Measurements from ENCODE around the gene TOMM34.

Gene TOMM34

DNA sequence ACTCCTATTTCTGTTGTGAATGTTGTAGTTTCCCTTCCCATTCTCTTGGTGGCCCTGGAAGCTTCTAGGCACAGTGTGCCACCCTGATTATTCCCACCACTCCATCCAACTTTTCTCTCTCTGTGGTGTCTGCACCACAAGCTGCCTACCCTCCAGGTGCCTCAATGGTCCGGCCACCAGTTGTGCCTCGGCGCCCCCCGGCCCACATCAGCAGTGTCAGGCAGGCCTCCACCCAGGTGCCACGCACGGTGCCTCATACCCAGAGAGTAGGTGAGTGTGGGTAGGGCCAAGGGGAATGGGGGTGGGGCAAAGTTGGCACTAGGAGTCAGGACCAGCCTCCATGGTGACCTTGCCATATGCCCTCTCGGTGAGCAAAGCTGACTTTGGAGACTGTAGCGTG lies 27.3 kb downstream of the TOMM34 start:
- DNase-seq, result no peak

DNA sequence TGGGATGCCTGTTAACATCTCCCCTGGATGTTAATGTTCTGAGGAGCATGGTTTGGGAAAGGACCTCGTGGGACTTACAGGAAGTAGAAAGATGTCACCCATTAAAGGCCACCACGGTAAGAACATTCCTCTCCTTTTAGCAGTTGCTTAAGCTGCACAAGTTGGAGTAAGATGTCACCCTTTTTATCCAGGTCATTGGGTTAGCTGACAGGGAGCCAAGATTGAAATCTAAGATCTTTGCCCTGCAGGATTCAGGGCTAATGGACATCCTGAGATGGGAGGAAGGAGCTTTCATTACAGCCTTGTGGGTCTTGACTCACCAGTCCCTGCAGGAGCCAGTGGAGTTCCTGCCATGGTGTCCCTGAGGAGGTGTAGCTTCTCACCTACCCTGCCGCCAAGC lies 28.3 kb downstream of the TOMM34 start:
- no peak for DNase-seq

DNA sequence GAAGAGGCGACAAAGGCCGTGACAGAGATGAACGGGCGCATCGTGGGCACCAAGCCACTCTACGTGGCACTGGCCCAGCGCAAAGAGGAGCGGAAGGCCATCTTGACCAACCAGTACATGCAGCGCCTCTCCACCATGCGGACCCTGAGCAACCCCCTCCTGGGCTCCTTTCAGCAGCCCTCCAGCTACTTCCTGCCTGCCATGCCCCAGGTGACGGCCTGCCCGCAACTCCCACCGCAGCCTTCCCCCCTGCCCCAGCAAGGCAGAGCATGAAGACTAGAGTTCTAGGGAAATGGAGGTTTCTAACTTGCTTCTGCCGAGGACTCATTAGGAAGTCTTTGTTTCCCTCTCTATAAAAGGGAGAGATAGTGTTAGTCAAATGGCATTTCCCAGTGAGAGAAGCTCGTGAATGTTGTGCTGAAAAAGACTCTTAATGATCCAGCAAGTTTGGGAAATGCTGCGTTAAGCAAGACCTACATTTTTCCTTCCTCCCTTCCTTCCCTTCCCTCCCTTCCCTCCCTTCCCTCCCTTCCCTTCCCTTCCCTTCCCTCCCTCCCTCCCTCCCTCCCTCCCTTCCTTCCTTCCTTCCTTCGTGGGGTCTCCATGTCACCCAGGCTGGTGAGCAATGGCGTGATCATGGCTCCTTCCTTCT lies 29.6 kb downstream of the TOMM34 start:
- DNase-seq, result no peak

GRCh38 chr20:44928595-44928994 lies 31.6 kb downstream of the TOMM34 start:
- DNase-seq, result no peak

GRCh38 chr20:44924541-44924940 lies 35.7 kb downstream of the TOMM34 start:
- DNase-seq, result no peak

DNA sequence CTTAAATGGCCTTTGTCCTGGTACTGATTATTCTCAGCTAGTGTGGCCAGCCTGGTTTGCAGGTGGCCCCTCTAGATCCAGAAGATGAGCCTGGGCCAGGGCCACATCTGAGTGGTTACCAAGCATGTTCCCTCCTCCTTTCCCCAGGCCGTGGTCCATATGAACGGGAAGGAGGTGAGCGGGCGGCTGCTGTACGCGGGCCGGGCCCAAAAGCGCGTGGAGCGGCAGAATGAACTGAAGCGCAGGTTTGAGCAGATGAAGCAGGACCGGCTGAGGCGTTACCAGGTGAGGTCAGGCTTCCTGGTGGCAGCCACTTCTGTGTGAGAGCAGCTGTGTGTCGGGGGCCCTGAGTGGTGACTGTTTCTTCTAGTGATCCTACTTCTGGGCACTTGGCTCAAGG lies 38.8 kb downstream of the TOMM34 start:
- no peak for DNase-seq

GRCh38 chr20:44918761-44919160 lies 41.4 kb downstream of the TOMM34 start:
- no peak for DNase-seq

GRCh38 chr20:44918342-44918741 lies 41.9 kb downstream of the TOMM34 start:
- no peak for DNase-seq

DNA sequence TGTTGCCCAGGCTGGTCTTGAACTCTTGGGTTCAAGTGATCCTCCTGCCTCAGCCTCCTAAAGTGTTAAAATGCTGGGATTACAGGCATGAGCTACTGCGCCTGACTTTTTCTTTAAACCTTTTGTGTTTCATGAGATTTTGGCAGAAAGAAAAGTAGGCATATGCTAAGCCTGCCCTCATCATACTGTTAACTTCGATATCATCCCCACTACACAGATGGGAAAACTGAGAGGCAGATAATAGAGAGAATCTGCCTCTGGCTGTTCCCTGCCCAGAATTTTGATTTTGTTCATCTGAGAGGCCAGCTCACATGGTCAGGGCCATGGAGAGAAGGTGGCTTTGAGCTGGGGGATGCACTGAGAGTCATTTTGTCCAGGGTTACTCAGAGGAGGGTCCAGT lies 42.8 kb downstream of the TOMM34 start:
- DNase-seq, result no peak

DNA sequence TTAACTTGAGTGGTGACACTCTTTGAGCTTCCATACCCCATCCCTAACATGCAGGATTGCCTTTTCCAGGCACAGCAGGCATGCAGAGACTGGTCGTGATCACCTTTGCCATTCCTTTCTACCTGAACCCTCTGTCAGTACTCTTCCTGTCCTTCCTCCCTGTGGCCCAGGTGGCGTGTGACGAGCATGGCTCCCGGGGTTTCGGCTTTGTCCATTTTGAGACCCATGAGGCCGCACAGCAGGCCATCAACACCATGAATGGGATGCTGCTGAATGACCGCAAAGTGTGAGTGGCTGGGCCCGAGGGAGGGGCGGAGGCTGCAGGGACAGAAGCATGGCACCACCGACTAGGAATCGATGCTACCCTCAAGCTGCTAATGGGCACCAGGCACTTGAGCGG lies 43.6 kb downstream of the TOMM34 start:
- DNase-seq, result no peak

GRCh38 chr20:44914924-44915323 lies 45.3 kb downstream of the TOMM34 start:
- no peak for DNase-seq

DNA sequence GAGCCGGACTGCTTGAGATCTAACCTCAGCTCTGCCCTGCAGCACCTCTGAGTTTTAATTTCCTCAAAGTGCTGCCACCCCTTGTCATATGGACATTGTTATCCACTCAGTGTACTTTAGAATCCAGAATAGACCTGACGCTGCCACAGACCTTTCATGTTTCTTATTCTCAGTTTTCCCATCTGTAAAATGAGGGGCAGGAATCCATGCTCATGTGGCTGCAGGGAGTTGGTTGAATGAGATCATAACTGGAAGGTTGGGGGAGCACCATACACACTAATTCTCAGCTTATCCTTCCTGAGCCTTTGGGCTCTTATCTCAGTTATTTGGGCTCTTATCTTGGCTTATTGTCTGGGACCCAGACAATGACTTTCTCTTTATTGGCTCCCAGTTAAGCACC lies 48.0 kb downstream of the TOMM34 start:
- DNase-seq, result no peak

DNA sequence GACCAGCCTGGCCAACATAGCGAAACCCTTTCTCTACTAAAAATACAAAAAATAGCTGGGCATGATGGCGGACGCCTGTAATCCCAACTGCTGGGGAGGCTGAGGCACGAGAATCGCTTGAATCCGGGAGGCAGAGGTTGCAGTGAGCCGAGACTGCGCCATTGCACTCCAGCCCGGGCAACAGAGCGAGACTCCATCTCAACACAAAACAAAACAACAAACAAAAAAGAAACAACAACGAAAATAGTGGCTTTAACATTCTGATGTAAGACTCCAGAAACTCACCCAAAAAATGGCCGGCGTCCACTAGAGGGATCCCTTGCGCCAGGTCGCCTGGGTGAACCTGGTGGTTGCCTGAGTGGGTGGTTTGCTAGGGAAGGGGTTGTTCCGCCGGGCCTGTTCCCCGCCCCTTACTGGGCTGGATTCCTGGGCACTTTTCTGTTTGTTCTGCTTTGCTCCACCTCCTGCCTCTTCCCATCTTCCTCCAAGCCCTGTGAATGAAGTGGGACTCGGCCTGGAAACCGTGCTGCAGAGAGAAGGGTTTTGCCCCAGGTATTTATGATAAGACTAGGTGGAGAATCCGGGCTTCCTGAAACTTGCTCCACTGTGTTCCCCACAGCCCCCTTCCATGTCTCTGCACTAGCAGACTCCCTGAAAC lies 48.8 kb downstream of the TOMM34 start:
- DNase-seq, result peak in 3 of 51 donors; percentile 4 to 19 (median 4)

DNA sequence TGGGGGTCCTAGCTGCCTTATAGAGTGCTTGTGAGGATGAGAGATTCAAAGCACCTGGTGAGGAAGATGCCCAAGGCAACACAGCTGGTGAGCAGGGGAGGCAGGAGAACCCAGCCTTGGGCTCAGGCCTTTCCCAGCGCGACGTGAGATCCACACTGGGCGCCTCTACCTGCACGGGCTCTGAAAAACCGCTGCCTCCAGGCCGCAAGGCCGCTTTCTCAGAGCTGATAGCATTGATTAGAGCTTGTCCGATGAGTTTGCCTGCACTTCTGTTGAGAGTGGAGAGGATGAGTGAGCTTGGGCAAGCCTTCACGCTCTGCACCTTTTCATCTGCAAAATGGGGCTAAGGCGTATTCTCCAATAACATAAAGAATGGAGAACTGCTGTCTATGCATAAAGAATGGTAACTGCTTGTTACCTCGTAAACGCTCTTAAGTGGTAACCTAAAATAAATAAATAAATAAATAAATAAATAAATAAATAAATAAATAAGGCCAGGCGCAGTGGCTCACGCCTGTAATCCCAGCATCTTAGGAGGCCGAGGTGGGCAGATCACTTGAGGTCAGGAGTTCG lies 49.4 kb downstream of the TOMM34 start:
- DNase-seq, result no peak

GRCh38 chr20:44909872-44910689 lies 50.1 kb downstream of the TOMM34 start, which contains the start of gene PABPC1L:
Gene PABPC1L (plus strand): TSS chr20:44910060. CDS start chr20:44910144, 84 bp downstream.
- peak in 34 of 51 donors; percentile 5 to 61 (median 32) for DNase-seq

DNA sequence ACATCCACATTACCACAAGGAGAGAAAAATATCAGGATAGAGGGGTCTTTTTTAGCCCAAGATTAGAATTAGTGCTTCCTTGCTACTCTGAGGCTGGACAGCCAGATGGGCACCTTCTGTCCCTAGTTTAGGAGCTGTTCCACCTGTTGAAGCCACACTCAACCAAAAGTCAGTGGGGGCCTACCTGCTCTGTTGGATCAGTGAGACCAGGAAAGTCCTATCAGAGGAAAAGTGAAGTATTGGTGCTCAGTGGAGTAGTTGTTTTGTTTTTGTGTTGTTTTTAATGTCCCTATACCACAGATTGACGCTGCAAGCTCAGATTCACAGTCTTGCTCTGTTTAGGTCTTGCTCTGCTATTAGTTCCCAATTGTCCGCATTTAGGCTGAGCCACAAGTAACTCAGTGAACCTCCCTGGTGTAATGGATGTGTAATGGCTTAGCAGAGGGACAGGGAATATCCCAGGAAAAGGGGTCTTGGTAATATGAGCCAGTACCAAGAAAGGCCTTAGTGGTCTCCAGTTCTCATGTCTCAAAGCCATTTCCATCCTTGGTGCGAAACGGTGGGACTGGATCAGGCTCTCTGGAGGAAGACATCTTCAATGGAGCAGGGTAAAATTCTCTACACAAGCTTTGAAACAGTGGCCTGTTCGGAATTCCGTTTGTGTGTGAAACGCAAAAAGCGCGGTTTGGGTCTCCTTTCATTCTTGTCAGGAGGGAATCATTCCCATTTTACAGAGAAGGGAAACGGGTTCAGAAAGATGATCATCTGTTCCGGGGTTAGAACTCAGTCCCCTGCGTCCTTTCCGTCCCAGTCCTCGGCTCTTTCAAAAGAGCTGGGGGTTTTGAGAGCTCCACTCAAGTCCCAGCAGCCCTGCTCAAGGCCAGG lies 51.0 kb downstream of the TOMM34 start:
- no peak for DNase-seq

DNA sequence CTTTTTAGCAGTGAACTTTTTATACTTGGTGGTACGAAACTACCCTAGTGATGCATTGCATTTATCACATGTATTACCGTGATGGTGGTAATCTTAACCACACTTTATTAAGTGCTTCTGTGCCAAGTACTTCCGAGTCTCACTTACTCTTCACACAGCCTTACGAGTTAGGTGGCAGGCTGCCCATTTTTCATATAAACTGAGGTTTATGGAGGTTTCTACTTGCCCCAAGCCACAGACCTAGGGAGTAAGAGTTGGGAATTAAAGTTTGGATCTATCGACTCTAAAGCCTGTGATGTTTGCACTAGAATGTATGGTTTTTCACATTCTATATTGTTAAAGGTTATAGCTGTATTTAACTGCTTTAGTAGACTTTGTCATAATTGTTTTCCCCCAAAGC lies 55.8 kb downstream of the TOMM34 start:
- no peak for DNase-seq

- DNase-seq, result peak in 13 of 51 donors; percentile 6 to 47 (median 23)
Observed at GRCh38 chr20:44901974-44902373, 58.2 kb downstream of the TOMM34 start.

- DNase-seq, result no peak
Observed at GRCh38 chr20:44900231-44900854, 59.9 kb downstream of the TOMM34 start.

- DNase-seq, result no peak
Observed at GRCh38 chr20:44897133-44897532, 63.1 kb downstream of the TOMM34 start.

GRCh38 chr20:44896583-44896982 lies 63.6 kb downstream of the TOMM34 start:
- no peak for DNase-seq
